ENCODE results near the gene LEKR1. TPM values are rescaled to one million over a fixed set of nuclear protein-coding genes. Genes with fewer than 3 reads are reported as not detected.
"Not testable (repeated sequence)": the region's sequence is repeated elsewhere in the genome, so short reads cannot be mapped to it uniquely, and the experiment has no call there.

Gene LEKR1
- total RNA-seq, 1 donor from 2014 or later, result 0.52 TPM

- Histone ChIP-seq H3K4me3 (ENCODE audit: low read length in 3 of 3) (peak overlapping the region; percentile 74 to 85 (median 78)), H3K9ac (ENCODE audit: low read depth in 1 of 3, low read length in 3 of 3) (peak overlapping the region; percentile 69 to 88 (median 86)), H3K27ac (ENCODE audit: low read depth, low read length) (peak overlapping the region; percentile 28), H3K9me3 (ENCODE audit: control insufficient read depth in 3 of 3, low read length in 3 of 3) (no peaks in the 10 kb centered on the region), H3K36me3 (ENCODE audit: control insufficient read depth in 3 of 3, insufficient read depth in 3 of 3, low read length in 3 of 3) (no peaks in the 10 kb centered on the region), H3K27me3 (ENCODE audit: control insufficient read depth in 3 of 3, insufficient read depth in 3 of 3, low read length in 3 of 3) (no peaks in the 10 kb centered on the region), H3K4me1 (ENCODE audit: control insufficient read depth in 3 of 3, insufficient read depth in 3 of 3, low read length in 3 of 3) (peaks cover 0 to 18% (median 2%) of the 10 kb centered on the region in 3 donors)
Observed at GRCh38 chr3:156817646-156818272, 8.4 kb upstream of the LEKR1 start.

GRCh38 chr3:156818273-156818651 is 7.9 kb upstream of the LEKR1 start:
- Histone ChIP-seq H3K27ac (ENCODE audit: low read depth, low read length) (no peak overlapping the region), H3K9me3 (ENCODE audit: control insufficient read depth in 3 of 3, low read length in 3 of 3) (no peaks in the 10 kb centered on the region), H3K4me1 (ENCODE audit: control insufficient read depth in 3 of 3, insufficient read depth in 3 of 3, low read length in 3 of 3) (peaks cover 0 to 13% (median 2%) of the 10 kb centered on the region in 3 donors), H3K9ac (ENCODE audit: low read depth in 1 of 3, low read length in 3 of 3) (no peak overlapping the region), H3K36me3 (ENCODE audit: control insufficient read depth in 3 of 3, insufficient read depth in 3 of 3, low read length in 3 of 3) (no peaks in the 10 kb centered on the region), H3K27me3 (ENCODE audit: control insufficient read depth in 3 of 3, insufficient read depth in 3 of 3, low read length in 3 of 3) (no peaks in the 10 kb centered on the region), H3K4me3 (ENCODE audit: low read length in 3 of 3) (no peak overlapping the region)

GRCh38 chr3:156818890-156819289 is 7.3 kb upstream of the LEKR1 start:
- H3K27ac ChIP-seq (ENCODE audit: low read depth, low read length), result no peak overlapping the region
- peaks cover 0 to 13% (median 2%) of the 10 kb centered on the region in 3 donors for H3K4me1 ChIP-seq (ENCODE audit: control insufficient read depth in 3 of 3, insufficient read depth in 3 of 3, low read length in 3 of 3)
- H3K9ac ChIP-seq (ENCODE audit: low read depth in 1 of 3, low read length in 3 of 3), result no peak overlapping the region
- no peak overlapping the region for H3K4me3 ChIP-seq (ENCODE audit: low read length in 3 of 3)
- no peaks in the 10 kb centered on the region for H3K9me3 ChIP-seq (ENCODE audit: control insufficient read depth in 3 of 3, low read length in 3 of 3)
- no peaks in the 10 kb centered on the region for H3K27me3 ChIP-seq (ENCODE audit: control insufficient read depth in 3 of 3, insufficient read depth in 3 of 3, low read length in 3 of 3)
- no peaks in the 10 kb centered on the region for H3K36me3 ChIP-seq (ENCODE audit: control insufficient read depth in 3 of 3, insufficient read depth in 3 of 3, low read length in 3 of 3)

- Histone ChIP-seq H3K27me3 (ENCODE audit: control insufficient read depth in 3 of 3, insufficient read depth in 3 of 3, low read length in 3 of 3) (no peaks in the 10 kb centered on the region), H3K4me3 (ENCODE audit: low read length in 3 of 3) (no peak overlapping the region), H3K27ac (ENCODE audit: low read depth, low read length) (no peak overlapping the region), H3K36me3 (ENCODE audit: control insufficient read depth in 3 of 3, insufficient read depth in 3 of 3, low read length in 3 of 3) (no peaks in the 10 kb centered on the region), H3K9me3 (ENCODE audit: control insufficient read depth in 3 of 3, low read length in 3 of 3) (no peaks in the 10 kb centered on the region), H3K9ac (ENCODE audit: low read depth in 1 of 3, low read length in 3 of 3) (no peak overlapping the region), H3K4me1 (ENCODE audit: control insufficient read depth in 3 of 3, insufficient read depth in 3 of 3, low read length in 3 of 3) (peaks cover 0 to 13% (median 2%) of the 10 kb centered on the region in 3 donors)
Observed at GRCh38 chr3:156819842-156820691, 6.1 kb upstream of the LEKR1 start.

GRCh38 chr3:156820692-156821080 is 5.5 kb upstream of the LEKR1 start:
- H3K27ac ChIP-seq (ENCODE audit: low read depth, low read length), result no peak overlapping the region
- no peaks in the 10 kb centered on the region for H3K36me3 ChIP-seq (ENCODE audit: control insufficient read depth in 3 of 3, insufficient read depth in 3 of 3, low read length in 3 of 3)
- H3K27me3 ChIP-seq (ENCODE audit: control insufficient read depth in 3 of 3, insufficient read depth in 3 of 3, low read length in 3 of 3), result no peaks in the 10 kb centered on the region
- no peak overlapping the region for H3K4me3 ChIP-seq (ENCODE audit: low read length in 3 of 3)
- H3K9ac ChIP-seq (ENCODE audit: low read depth in 1 of 3, low read length in 3 of 3), result no peak overlapping the region
- H3K4me1 ChIP-seq (ENCODE audit: control insufficient read depth in 3 of 3, insufficient read depth in 3 of 3, low read length in 3 of 3), result peaks cover 0 to 19% (median 6%) of the 10 kb centered on the region in 3 donors
- H3K9me3 ChIP-seq (ENCODE audit: control insufficient read depth in 3 of 3, low read length in 3 of 3), result no peaks in the 10 kb centered on the region

- H3K9ac ChIP-seq (ENCODE audit: low read depth in 1 of 3, low read length in 3 of 3); H3K27me3 ChIP-seq (ENCODE audit: control insufficient read depth in 3 of 3, insufficient read depth in 3 of 3, low read length in 3 of 3); H3K9me3 ChIP-seq (ENCODE audit: control insufficient read depth in 3 of 3, low read length in 3 of 3); H3K4me3 ChIP-seq (ENCODE audit: low read length in 3 of 3); H3K36me3 ChIP-seq (ENCODE audit: control insufficient read depth in 3 of 3, insufficient read depth in 3 of 3, low read length in 3 of 3); H3K27ac ChIP-seq (ENCODE audit: low read depth, low read length): not testable (repeated sequence)
- peaks cover 0 to 25% (median 12%) of the 10 kb centered on the region in 3 donors for H3K4me1 ChIP-seq (ENCODE audit: control insufficient read depth in 3 of 3, insufficient read depth in 3 of 3, low read length in 3 of 3)
Observed at GRCh38 chr3:156822626-156823260, 3.4 kb upstream of the LEKR1 start.

- H3K4me3 ChIP-seq (ENCODE audit: low read length in 3 of 3), result peak overlapping the region; percentile 88 to 98 (median 91)
- peak overlapping the region; percentile 90 for H3K27ac ChIP-seq (ENCODE audit: low read depth, low read length)
- H3K27me3 ChIP-seq (ENCODE audit: control insufficient read depth in 3 of 3, insufficient read depth in 3 of 3, low read length in 3 of 3), result no peaks in the 10 kb centered on the region
- H3K36me3 ChIP-seq (ENCODE audit: control insufficient read depth in 3 of 3, insufficient read depth in 3 of 3, low read length in 3 of 3), result no peaks in the 10 kb centered on the region
- peak overlapping the region; percentile 82 to 93 (median 87) for H3K9ac ChIP-seq (ENCODE audit: low read depth in 1 of 3, low read length in 3 of 3)
- peaks cover 0 to 19% (median 12%) of the 10 kb centered on the region in 3 donors for H3K4me1 ChIP-seq (ENCODE audit: control insufficient read depth in 3 of 3, insufficient read depth in 3 of 3, low read length in 3 of 3)
- H3K9me3 ChIP-seq (ENCODE audit: control insufficient read depth in 3 of 3, low read length in 3 of 3), result no peaks in the 10 kb centered on the region
Observed at GRCh38 chr3:156825795-156826143, 384 bp upstream of the LEKR1 start.

- peak overlapping the region; percentile 82 to 93 (median 87) for H3K9ac ChIP-seq (ENCODE audit: low read depth in 1 of 3, low read length in 3 of 3)
- H3K27me3 ChIP-seq (ENCODE audit: control insufficient read depth in 3 of 3, insufficient read depth in 3 of 3, low read length in 3 of 3), result no peaks in the 10 kb centered on the region
- H3K4me3 ChIP-seq (ENCODE audit: low read length in 3 of 3), result peak overlapping the region; percentile 88 to 98 (median 91)
- H3K4me1 ChIP-seq (ENCODE audit: control insufficient read depth in 3 of 3, insufficient read depth in 3 of 3, low read length in 3 of 3), result peaks cover 0 to 19% (median 12%) of the 10 kb centered on the region in 3 donors
- no peaks in the 10 kb centered on the region for H3K36me3 ChIP-seq (ENCODE audit: control insufficient read depth in 3 of 3, insufficient read depth in 3 of 3, low read length in 3 of 3)
- peak overlapping the region; percentile 90 for H3K27ac ChIP-seq (ENCODE audit: low read depth, low read length)
- no peaks in the 10 kb centered on the region for H3K9me3 ChIP-seq (ENCODE audit: control insufficient read depth in 3 of 3, low read length in 3 of 3)
Observed at GRCh38 chr3:156826896-156827882, 1.0 kb downstream of the LEKR1 start.

- H3K36me3 ChIP-seq (ENCODE audit: control insufficient read depth in 3 of 3, insufficient read depth in 3 of 3, low read length in 3 of 3), result no peaks in the 10 kb centered on the region
- no peak overlapping the region for H3K4me3 ChIP-seq (ENCODE audit: low read length in 3 of 3)
- no peaks in the 10 kb centered on the region for H3K9me3 ChIP-seq (ENCODE audit: control insufficient read depth in 3 of 3, low read length in 3 of 3)
- no peak overlapping the region for H3K27ac ChIP-seq (ENCODE audit: low read depth, low read length)
- H3K27me3 ChIP-seq (ENCODE audit: control insufficient read depth in 3 of 3, insufficient read depth in 3 of 3, low read length in 3 of 3), result no peaks in the 10 kb centered on the region
- H3K4me1 ChIP-seq (ENCODE audit: control insufficient read depth in 3 of 3, insufficient read depth in 3 of 3, low read length in 3 of 3), result peaks cover 0 to 10% (median 6%) of the 10 kb centered on the region in 3 donors
- no peak overlapping the region for H3K9ac ChIP-seq (ENCODE audit: low read depth in 1 of 3, low read length in 3 of 3)
Observed at GRCh38 chr3:156831006-156831405, 4.9 kb downstream of the LEKR1 start.

All from skeletal muscle tissue (tissue), 4 donors.